Upper lobe of left lung (tissue), 6 donors: Measurements from ENCODE around the gene STYXL2. TPM values are rescaled to one million over a fixed set of nuclear protein-coding genes. Genes with fewer than 3 reads are reported as not detected.

Experiments used
- ATAC-seq, 2 donors: fragments of 200-7000 bp; cut with Tn5 transposase; one replicate each; pipeline ENCODE4 v1.9.1; 2022; ENCODE audit warnings: mild to moderate bottlenecking in 2 of 2, moderate library complexity in 2 of 2; ENCODE audit not compliant: low FRiP score in 2 of 2
- DNase-seq, 2 donors: peaks; one replicate each; pipeline ENCODE4 v3.0.0-alpha.2; 2019 to 2020
- H3K27ac ChIP-seq, 4 donors: fragments of 200-600 bp; sonication (generic); one replicate each; pipeline ENCODE4 v1.5.1; 2016 to 2019
- H3K27me3 ChIP-seq, 4 donors: fragments of 200-600 bp; sonication (generic); one replicate each; pipeline ENCODE4 v1.5.1; 2017 to 2019
- H3K36me3 ChIP-seq, 4 donors: fragments of 200-600 bp; sonication (generic); one replicate each; pipeline ENCODE4 v1.5.1; 2016 to 2019
- H3K4me1 ChIP-seq, 4 donors: fragments of 200-600 bp; sonication (generic); one replicate each; pipeline ENCODE4 v1.5.1; 2018 to 2019
- H3K4me3 ChIP-seq, 4 donors: fragments of 200-600 bp; sonication (generic); one replicate each; pipeline ENCODE4 v1.5.1; 2017 to 2019; ENCODE audit warnings: mild to moderate bottlenecking in 2 of 4, moderate library complexity in 1 of 4
- H3K9me3 ChIP-seq, 4 donors: fragments of 200-600 bp; sonication (generic); one replicate each; pipeline ENCODE4 v1.5.1; 2018 to 2019
- CTCF ChIP-seq, 6 experiments: fragments of 450-650 bp in 4 of 6; fragments of 200-600 bp in 2 of 6; sonication (generic) in 2 of 6; IDR thresholded peaks; one replicate each; pipeline ENCODE4 v1.5.1; 2016 to 2019; ENCODE audit warnings: antibody characterized with exemption in 6 of 6
- EP300 ChIP-seq, 4 donors: sonication (generic); formaldehyde crosslinking; IDR thresholded peaks; one replicate each; pipeline ENCODE4 v1.5.1; 2017; ENCODE audit warnings: antibody characterized with exemption in 4 of 4, control low read depth in 2 of 4
- POLR2A ChIP-seq, 4 donors: fragments of 450-650 bp; IDR thresholded peaks; one replicate each; pipeline ENCODE4 v1.5.1; 2016 to 2017; ENCODE audit warnings: antibody characterized with exemption in 4 of 4, mild to moderate bottlenecking in 2 of 4
- POLR2AphosphoS5 ChIP-seq, 2 donors: sonication (generic); formaldehyde crosslinking; IDR thresholded peaks; one replicate each; pipeline ENCODE4 v1.5.1; 2017; ENCODE audit warnings: antibody characterized with exemption in 2 of 2
- WGBS, 2 donors: methylation state at CpG; one replicate each; pipeline ENCODE4 v1.1.5; 2017 to 2018; 5-methylcytosine and 5-hydroxymethylcytosine counted together
- total RNA-seq, 6 donors: library from RNA; depleted of rRNA in 4 of 6; stranded (reverse); fragments of >200 nt in 4 of 6; gene quantifications; one replicate each; pipeline versions ENCODE4 v1.1.0 to v1.2.1, GENCODE V29; 2016 to 2021
- donor health status: DM: no; HTN: no; CAD: no; lungs with moderate emphysema.
- donor health status: DM: no; HTN: yes; CAD: no; lungs with severe emphysema.

The STYXL2 gene
- total RNA-seq, 6 donors from 2014 or later: 0.10 to 0.30 (median 0.23) TPM; not detected in 3

GRCh38 chr1:167066333-167067122 lies 27.3 kb upstream of the STYXL2 start:
- TF ChIP-seq CTCF (IDR thresholded peaks at IDR 0.05): peak; percentile 84 to 97 (median 92)
- no peak for TF ChIP-seq POLR2AphosphoS5 (IDR thresholded peaks at IDR 0.05)
- no peak for TF ChIP-seq EP300 (IDR thresholded peaks at IDR 0.05)
- no peak for TF ChIP-seq POLR2A (IDR thresholded peaks at IDR 0.05)
- Histone ChIP-seq H3K36me3 (no peaks in the 10 kb centered on the region), H3K27me3 (no peaks in the 10 kb centered on the region), H3K27ac (no peak overlapping the region), H3K4me1 (peaks cover 4 to 7% (median 5%) of the 10 kb centered on the region in 4 donors), H3K9me3 (no peaks in the 10 kb centered on the region), H3K4me3 (peak overlapping the region in 2 of 4 donors; percentile 26 to 31)
- ATAC-seq (peak; percentile 79 to 93), DNase-seq (peak; percentile 82 to 95)
- WGBS, 2 donors: 6 to 10% methylated on average over 17 to 31 of the region's 31 CpGs

- H3K4me3 ChIP-seq: no peak overlapping the region
- H3K9me3 ChIP-seq: no peaks in the 10 kb centered on the region
- ATAC-seq (no peak), DNase-seq (no peak)
- H3K27ac ChIP-seq: no peak overlapping the region
- TF ChIP-seq POLR2A (IDR thresholded peaks at IDR 0.05) (no peak), POLR2AphosphoS5 (IDR thresholded peaks at IDR 0.05) (no peak), EP300 (IDR thresholded peaks at IDR 0.05) (no peak), CTCF (IDR thresholded peaks at IDR 0.05) (no peak)
- peaks cover 4 to 7% (median 5%) of the 10 kb centered on the region in 4 donors for H3K4me1 ChIP-seq
- no peaks in the 10 kb centered on the region for H3K27me3 ChIP-seq
- no peaks in the 10 kb centered on the region for H3K36me3 ChIP-seq
- 78 to 84% methylated on average over 3 of the region's 3 CpGs for WGBS, 2 donors
Observed at GRCh38 chr1:167067904-167068303, 26.0 kb upstream of the STYXL2 start.

GRCh38 chr1:167068761-167069160 lies 25.1 kb upstream of the STYXL2 start:
- H3K36me3 ChIP-seq: no peaks in the 10 kb centered on the region
- H3K27ac ChIP-seq: no peak overlapping the region
- no peak overlapping the region for H3K4me3 ChIP-seq
- H3K27me3 ChIP-seq: no peaks in the 10 kb centered on the region
- H3K9me3 ChIP-seq: no peaks in the 10 kb centered on the region
- DNase-seq (no peak), ATAC-seq (no peak)
- H3K4me1 ChIP-seq: peaks cover 4 to 7% (median 5%) of the 10 kb centered on the region in 4 donors
- WGBS, 2 donors: 83 to 90% methylated on average over 9 to 13 of the region's 13 CpGs
- TF ChIP-seq POLR2AphosphoS5 (IDR thresholded peaks at IDR 0.05) (no peak), EP300 (IDR thresholded peaks at IDR 0.05) (no peak), POLR2A (IDR thresholded peaks at IDR 0.05) (no peak), CTCF (IDR thresholded peaks at IDR 0.05) (no peak)

- Histone ChIP-seq H3K9me3 (no peaks in the 10 kb centered on the region), H3K27me3 (no peaks in the 10 kb centered on the region), H3K36me3 (no peaks in the 10 kb centered on the region), H3K4me1 (peaks cover 4 to 7% (median 5%) of the 10 kb centered on the region in 4 donors), H3K4me3 (no peak overlapping the region), H3K27ac (no peak overlapping the region)
- 95 to 97% methylated on average over 8 of the region's 8 CpGs for WGBS, 2 donors
- DNase-seq: no peak
- TF ChIP-seq CTCF (IDR thresholded peaks at IDR 0.05) (no peak), POLR2AphosphoS5 (IDR thresholded peaks at IDR 0.05) (no peak), EP300 (IDR thresholded peaks at IDR 0.05) (no peak), POLR2A (IDR thresholded peaks at IDR 0.05) (no peak)
- no peak for ATAC-seq
Observed at GRCh38 chr1:167071286-167071685, 22.6 kb upstream of the STYXL2 start.
